IMR-90 (cell line): Measurements from ENCODE around the gene ERMAP. TPM values are rescaled to one million over a fixed set of nuclear protein-coding genes. Genes with fewer than 3 reads are reported as not detected.

Source experiments
- ATAC-seq: fragments of 200-7000 bp; cut with Tn5 transposase; 2 replicates; pipeline ENCODE4 v1.9.1; 2020; ENCODE audit warnings: low read depth, mild to moderate bottlenecking, moderate library complexity
- BruUV-seq: library from RNA; stranded (reverse); fragments of 400-500 nt; replicated peaks from 2 replicates; lab custom pipeline; 2021; lab: Mats Ljungman, UMichigan
- CTCF ChIA-PET: fragments of 300-600 bp; formaldehyde crosslinking; extraction: SDS; loops from one replicate; lab custom pipeline; 2021; ENCODE audit warnings: antibody characterized with exemption; lab: Yijun Ruan, JAX
- POLR2A ChIA-PET: fragments of 300-600 bp; sonication (Branson Sonifier 250); formaldehyde crosslinking; loops from one replicate; lab custom pipeline; 2022; ENCODE audit warnings: antibody characterized with exemption; ENCODE audit not compliant: unreplicated experiment; lab: Charles Lee
- DNase-seq: peaks from one replicate; pipeline ENCODE4 v3.0.0; 2013
- H2AFZ ChIP-seq: replicated peaks from 2 replicates; pipeline ENCODE3; 2013; ENCODE audit warnings: low read length, mild to moderate bottlenecking; ENCODE audit not compliant: poor library complexity
- H2AK5ac ChIP-seq: 2 replicates; pipeline ENCODE4 v1.6.1; 2013; ENCODE audit warnings: low read depth, low read length, inconsistent platforms
- H2AK9ac ChIP-seq: replicated peaks from 2 replicates; pipeline ENCODE3; 2013; ENCODE audit warnings: mild to moderate bottlenecking, low read depth, low read length, moderate library complexity; ENCODE audit not compliant: poor library complexity
- H2BK120ac ChIP-seq: 2 replicates; pipeline ENCODE4 v1.6.1; 2013; ENCODE audit warnings: low read depth, low read length, inconsistent platforms
- H2BK15ac ChIP-seq: 3 replicates; pipeline ENCODE4 v1.6.1; 2013; ENCODE audit warnings: low read depth, low read length, inconsistent platforms
- H2BK20ac ChIP-seq: 2 replicates; pipeline ENCODE4 v1.6.1; 2013; ENCODE audit warnings: low read depth, mild to moderate bottlenecking, inconsistent platforms, low read length, moderate library complexity
- H2BK5ac ChIP-seq: 2 replicates; pipeline ENCODE4 v1.6.1; 2013; ENCODE audit warnings: mild to moderate bottlenecking, low read depth, low read length, inconsistent platforms; ENCODE audit not compliant: poor library complexity, severe bottlenecking
- H3K14ac ChIP-seq: replicated peaks from 2 replicates; pipeline ENCODE4 v1.6.1; 2013; ENCODE audit warnings: low read depth, low read length, inconsistent platforms
- H3K18ac ChIP-seq: 2 replicates; pipeline ENCODE4 v1.6.1; 2013; ENCODE audit warnings: low read depth, low read length, control low read depth
- H3K23ac ChIP-seq: 2 replicates; pipeline ENCODE4 v1.6.1; 2013; ENCODE audit warnings: low read depth, low read length, inconsistent platforms
- H3K27ac ChIP-seq: 2 replicates; pipeline ENCODE4 v1.5.1; 2013; ENCODE audit warnings: mild to moderate bottlenecking, control low read depth, low read length; ENCODE audit not compliant: insufficient read depth
- H3K27me3 ChIP-seq: 2 replicates; pipeline ENCODE4 v1.6.1; 2013; ENCODE audit warnings: low read length; ENCODE audit not compliant: control insufficient read depth, insufficient read depth
- H3K36me3 ChIP-seq: 2 replicates; pipeline ENCODE4 v1.6.1; 2013; ENCODE audit warnings: low read length, mixed read lengths; ENCODE audit not compliant: control insufficient read depth, insufficient read depth
- H3K4ac ChIP-seq: 2 replicates; pipeline ENCODE4 v1.6.1; 2013; ENCODE audit warnings: low read depth, low read length, inconsistent platforms
- H3K4me1 ChIP-seq: 2 replicates; pipeline ENCODE4 v1.6.1; 2013; ENCODE audit warnings: low read length, mixed read lengths; ENCODE audit not compliant: control insufficient read depth, insufficient read depth
- H3K4me2 ChIP-seq: 2 replicates; pipeline ENCODE4 v1.6.1; 2013; ENCODE audit warnings: low read depth, mild to moderate bottlenecking, control low read depth, low read length, moderate library complexity
- H3K4me3 ChIP-seq: 2 replicates; pipeline ENCODE4 v1.5.1; 2013; ENCODE audit warnings: low read depth, mild to moderate bottlenecking, control low read depth, low read length, moderate library complexity; ENCODE audit not compliant: insufficient read depth
- H3K56ac ChIP-seq: 2 replicates; pipeline ENCODE4 v1.6.1; 2013; ENCODE audit warnings: low read length, inconsistent platforms; ENCODE audit not compliant: insufficient read depth; ENCODE audit errors: extremely low read depth
- H3K79me1 ChIP-seq, 2 experiments: 2 replicates each; pipeline ENCODE4 v1.6.1; 2013; ENCODE audit warnings: low read length in 2 of 2, inconsistent platforms in 1 of 2, low read depth in 1 of 2
- H3K9ac ChIP-seq: 2 replicates; pipeline ENCODE4 v1.6.1; 2013; ENCODE audit warnings: low read depth, low read length, control low read depth
- H3K9me1 ChIP-seq: 2 replicates; pipeline ENCODE4 v1.6.1; 2013; ENCODE audit warnings: low read length, inconsistent platforms; ENCODE audit not compliant: insufficient read depth
- H3K9me3 ChIP-seq: 2 replicates; pipeline ENCODE4 v1.6.1; 2013; ENCODE audit warnings: low read length; ENCODE audit not compliant: control insufficient read depth, insufficient read depth
- H4K20me1 ChIP-seq: 2 replicates; pipeline ENCODE4 v1.6.1; 2013; ENCODE audit warnings: low read length, inconsistent platforms; ENCODE audit not compliant: insufficient read depth
- H4K5ac ChIP-seq: 2 replicates; pipeline ENCODE4 v1.6.1; 2013; ENCODE audit warnings: mild to moderate bottlenecking, low read depth, low read length, control low read depth
- H4K8ac ChIP-seq, 2 experiments: 2 replicates each; pipeline ENCODE4 v1.6.1; 2013; ENCODE audit warnings: low read depth in 2 of 2, low read length in 2 of 2, control low read depth in 1 of 2, inconsistent platforms in 1 of 2
- H4K91ac ChIP-seq: 2 replicates; pipeline ENCODE4 v1.6.1; 2013; ENCODE audit warnings: low read depth, low read length, inconsistent platforms; ENCODE audit not compliant: insufficient read depth
- CHD1 ChIP-seq: IDR thresholded peaks from 2 replicates; pipeline ENCODE4 v1.6.1; 2012; ENCODE audit warnings: low read depth, low read length, improper control_type of control experiment
- MAZ ChIP-seq: IDR thresholded peaks from 2 replicates; pipeline ENCODE4 v1.6.1; 2012; ENCODE audit warnings: low read depth, mild to moderate bottlenecking, low read length, improper control_type of control experiment, moderate library complexity, borderline replicate concordance
- NFE2L2 ChIP-seq: fragments of 150-350 bp; IDR thresholded peaks from 2 replicates; pipeline ENCODE4 v1.6.1; 2016; ENCODE audit warnings: low read depth, mild to moderate bottlenecking, low read length
- POLR2A ChIP-seq: IDR thresholded peaks from 2 replicates; pipeline ENCODE4 v1.6.1; 2012; ENCODE audit warnings: mild to moderate bottlenecking, low read depth, low read length
- RAD21 ChIP-seq: IDR thresholded peaks from 2 replicates; pipeline ENCODE4 v1.6.1; 2012; ENCODE audit warnings: low read length, improper control_type of control experiment
- RCOR1 ChIP-seq: IDR thresholded peaks from 2 replicates; pipeline ENCODE4 v1.6.1; 2012; ENCODE audit warnings: mild to moderate bottlenecking, low read length, improper control_type of control experiment; ENCODE audit not compliant: insufficient replicate concordance
- SMC3 ChIP-seq: fragments of 150-350 bp; IDR thresholded peaks from 2 replicates; pipeline ENCODE4 v1.6.1; 2016; ENCODE audit warnings: low read depth, mild to moderate bottlenecking, antibody characterized with exemption, low read length, moderate library complexity
- dilution Hi-C: fragments of 300-500 bp; cut with HindIII; formaldehyde crosslinking; loops from one replicate; pipeline ENCODE4 v1.14.3; 2018; ENCODE audit warnings: low sequenced_read_pairs; ENCODE audit not compliant: unreplicated experiment
- in situ Hi-C: fragments of 300-500 bp; cut with MboI; formaldehyde crosslinking; loops from 3 replicates; pipeline ENCODE4 v1.14.3; 2019; ENCODE audit warnings: low sequenced_read_pairs, inconsistent platforms, mixed read lengths
- intact Hi-C: fragments of 100-400 bp; cut with micrococcal nuclease; formaldehyde crosslinking; loops from 2 replicates; pipeline ENCODE4 v1.10.0; 2022
- polyA plus RNA-seq, 3 experiments: library from polyadenylated mRNA; depleted of rRNA; stranded (reverse); fragments of >200 nt; gene quantifications; 2 replicates each; pipeline ENCODE4 v1.2.3, GENCODE V29; 2012; ENCODE audit warnings: low replicate concordance in 1 of 3
- total RNA-seq: library from RNA; depleted of rRNA; stranded (reverse); fragments of >200 nt; gene quantifications from 2 replicates; pipeline ENCODE4 v1.2.3, GENCODE V29; 2012
- TF ChIP-seq, protein P1 (sequence below): conservative IDR thresholded peaks from 2 replicates; pipeline ENCODE4 v1.5.1; 2012; ENCODE audit warnings: mild to moderate bottlenecking, low read depth, low read length, improper control_type of control experiment

The ERMAP gene
- total and polyA plus RNA-seq, 2 of the 4 experiments (the other 2 are of a cell fraction), result 5.0 to 7.2 TPM

DNA sequence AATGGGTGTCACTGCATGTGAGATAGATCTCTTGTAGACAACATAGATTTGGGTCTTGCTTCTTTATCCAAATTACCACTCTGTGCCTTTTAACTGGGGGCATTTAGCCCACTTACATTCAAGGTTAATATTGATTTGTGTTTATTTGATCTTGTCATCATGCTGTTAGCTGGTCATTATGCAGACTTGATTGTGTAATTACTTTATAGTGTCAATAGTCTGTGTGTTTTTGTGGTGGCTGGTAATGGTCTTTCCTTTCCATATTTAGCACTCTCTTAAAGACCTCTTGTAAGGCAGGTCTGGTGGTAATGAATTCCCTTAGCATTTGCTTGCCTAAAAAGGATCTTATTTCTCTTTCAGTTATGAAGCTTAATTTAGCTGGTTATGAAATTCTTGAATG lies 59.1 kb downstream of the ERMAP start:
- Histone ChIP-seq H3K14ac (no peak overlapping the region), H2BK20ac (no peak overlapping the region), H3K9ac (no peak overlapping the region), H3K27ac (no peak overlapping the region), H4K91ac (no peak overlapping the region), H2AK5ac (no peak overlapping the region), H3K23ac (no peak overlapping the region), H2AFZ (no peak overlapping the region), H2AK9ac (no peak overlapping the region), H3K4me3 (no peak overlapping the region), H3K36me3 (no peaks in the 10 kb centered on the region), H3K4me1 (no peaks in the 10 kb centered on the region), H3K9me1 (no peaks in the 10 kb centered on the region), H3K56ac (no peak overlapping the region), H2BK5ac (no peak overlapping the region), H3K18ac (no peak overlapping the region), H3K4me2 (no peak overlapping the region), H3K4ac (no peak overlapping the region), H4K5ac (no peak overlapping the region), H2BK120ac (no peak overlapping the region), H4K8ac (no peak overlapping the region), H3K9me3 (peaks cover 4% of the 10 kb centered on the region), H2BK15ac (no peak overlapping the region), H3K79me1 (no peaks in the 10 kb centered on the region), H4K20me1 (no peaks in the 10 kb centered on the region), H3K27me3 (peaks cover 14% of the 10 kb centered on the region)
- BruUV-seq, result no TSS peak
- intact Hi-C loops, result no loop called here
- dilution Hi-C loops, result no loop called here
- DNase-seq (no peak), ATAC-seq (no peak)
- POLR2A ChIA-PET, result no interaction called here
- CTCF ChIA-PET, result no interaction called here
- TF ChIP-seq MAZ (no peak), RCOR1 (no peak), SMC3 (no peak), NFE2L2 (no peak), CHD1 (no peak), RAD21 (no peak), POLR2A (no peak)
- TF ChIP-seq, protein P1, sequence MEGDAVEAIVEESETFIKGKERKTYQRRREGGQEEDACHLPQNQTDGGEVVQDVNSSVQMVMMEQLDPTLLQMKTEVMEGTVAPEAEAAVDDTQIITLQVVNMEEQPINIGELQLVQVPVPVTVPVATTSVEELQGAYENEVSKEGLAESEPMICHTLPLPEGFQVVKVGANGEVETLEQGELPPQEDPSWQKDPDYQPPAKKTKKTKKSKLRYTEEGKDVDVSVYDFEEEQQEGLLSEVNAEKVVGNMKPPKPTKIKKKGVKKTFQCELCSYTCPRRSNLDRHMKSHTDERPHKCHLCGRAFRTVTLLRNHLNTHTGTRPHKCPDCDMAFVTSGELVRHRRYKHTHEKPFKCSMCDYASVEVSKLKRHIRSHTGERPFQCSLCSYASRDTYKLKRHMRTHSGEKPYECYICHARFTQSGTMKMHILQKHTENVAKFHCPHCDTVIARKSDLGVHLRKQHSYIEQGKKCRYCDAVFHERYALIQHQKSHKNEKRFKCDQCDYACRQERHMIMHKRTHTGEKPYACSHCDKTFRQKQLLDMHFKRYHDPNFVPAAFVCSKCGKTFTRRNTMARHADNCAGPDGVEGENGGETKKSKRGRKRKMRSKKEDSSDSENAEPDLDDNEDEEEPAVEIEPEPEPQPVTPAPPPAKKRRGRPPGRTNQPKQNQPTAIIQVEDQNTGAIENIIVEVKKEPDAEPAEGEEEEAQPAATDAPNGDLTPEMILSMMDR, result no peak
- in situ Hi-C loops, result no loop called here
